Cerebellar nuclear complex (tissue), 1 donor: Measurements from ENCODE around the gene BRI3.

Experiments used
- DNase-seq, 2 experiments: peaks; one replicate each; lab custom pipeline; 2025; lab: John Stamatoyannopoulos, UW

The BRI3 gene

GRCh38 chr7:98287486-98287959, 6.0 kb downstream of the BRI3 start:
- no peak for DNase-seq

- DNase-seq, result no peak
Observed at GRCh38 chr7:98288064-98288823, 6.8 kb downstream of the BRI3 start.

GRCh38 chr7:98289333-98289875, 7.9 kb downstream of the BRI3 start:
- DNase-seq, result no peak

- DNase-seq, result no peak
Observed at GRCh38 chr7:98291717-98292116, 10.2 kb downstream of the BRI3 start.

- no peak for DNase-seq
Observed at GRCh38 chr7:98293265-98293664, 11.8 kb downstream of the BRI3 start.

- DNase-seq, result no peak
Observed at GRCh38 chr7:98293746-98294145, 12.3 kb downstream of the BRI3 start.

- no peak for DNase-seq
Observed at GRCh38 chr7:98294326-98294725, 12.8 kb downstream of the BRI3 start.

- DNase-seq, result no peak
Observed at GRCh38 chr7:98294798-98295382, 13.4 kb downstream of the BRI3 start.

- DNase-seq, result no peak
Observed at GRCh38 chr7:98295467-98296192, 14.1 kb downstream of the BRI3 start.

- DNase-seq, result no peak
Observed at GRCh38 chr7:98296833-98297232, 15.3 kb downstream of the BRI3 start.

- DNase-seq, result no peak
Observed at GRCh38 chr7:98297626-98298286, 16.3 kb downstream of the BRI3 start.

GRCh38 chr7:98300595-98301372, 19.3 kb downstream of the BRI3 start:
- DNase-seq, result no peak

- no peak for DNase-seq
Observed at GRCh38 chr7:98301693-98302470, 20.4 kb downstream of the BRI3 start.

- DNase-seq, result no peak
Observed at GRCh38 chr7:98303176-98303865, 21.8 kb downstream of the BRI3 start.

GRCh38 chr7:98303906-98304305, 22.4 kb downstream of the BRI3 start:
- no peak for DNase-seq

GRCh38 chr7:98305951-98306535, 24.6 kb downstream of the BRI3 start:
- no peak for DNase-seq

GRCh38 chr7:98307971-98308466, 26.5 kb downstream of the BRI3 start:
- DNase-seq, result no peak

GRCh38 chr7:98309566-98309965, 28.1 kb downstream of the BRI3 start:
- no peak for DNase-seq

GRCh38 chr7:98312201-98312600, 30.7 kb downstream of the BRI3 start:
- no peak for DNase-seq
